GM12892 (cell line): ENCODE data around the gene ITPA.

Experiments
- POLR2A ChIP-seq: IDR thresholded peaks from 2 replicates; pipeline ENCODE4 v1.6.1; 2011; ENCODE audit warnings: low read depth, low read length, control low read depth
- POLR2AphosphoS5 ChIP-seq: IDR thresholded peaks from 2 replicates; pipeline ENCODE4 v1.6.1; 2011; ENCODE audit warnings: low read depth, low read length, control low read depth
- TAF1 ChIP-seq: IDR thresholded peaks from 2 replicates; pipeline ENCODE4 v1.6.1; 2011; ENCODE audit warnings: low read depth, mild to moderate bottlenecking, control low read depth, low read length, borderline replicate concordance

GRCh38 chr20:3189561-3190131, 19.7 kb upstream of the ITPA start:
- TF ChIP-seq POLR2AphosphoS5: no peak
- TF ChIP-seq POLR2A: no peak
- TF ChIP-seq TAF1: no peak
